Body of pancreas (tissue), 4 donors: ENCODE data around the gene MOCS1. TPM values are rescaled to one million over a fixed set of nuclear protein-coding genes. Genes with fewer than 3 reads are reported as not detected.

Experiments
- ATAC-seq: fragments of 150-250 bp; one replicate; pipeline ENCODE4 v1.9.1; 2016
- DNase-seq, 4 donors: peaks; one replicate each; pipeline ENCODE4 v3.0.0-alpha.2; 2019
- H3K27ac ChIP-seq, 4 donors: fragments of 200-600 bp; sonication (generic); 1 replicate in 3 of 4; 2 replicates in 1 of 4; pipeline versions ENCODE4 v1.5.1 to v1.6.1; 2016 to 2019; ENCODE audit warnings: mild to moderate bottlenecking in 1 of 4, mixed read lengths in 1 of 4, moderate library complexity in 1 of 4
- H3K27me3 ChIP-seq, 2 donors: fragments of 200-600 bp; sonication (generic); one replicate each; pipeline ENCODE4 v1.6.0; 2016; ENCODE audit warnings: mild to moderate bottlenecking in 1 of 2
- H3K36me3 ChIP-seq, 2 donors: fragments of 200-600 bp; sonication (generic); replicated peaks in 1 of 2; 2 replicates each; pipeline ENCODE4 v1.5.1; 2016; ENCODE audit warnings: low read depth in 2 of 2; ENCODE audit not compliant: insufficient read depth in 1 of 2
- H3K4me1 ChIP-seq: fragments of 200-600 bp; sonication (generic); one replicate; pipeline ENCODE4 v1.6.0; 2016
- H3K4me3 ChIP-seq, 2 donors: fragments of 200-600 bp; sonication (generic); 1 replicate in 1 of 2; 2 replicates in 1 of 2; pipeline ENCODE4 v1.5.1; 2016 to 2019
- H3K9me3 ChIP-seq, 3 donors: fragments of 200-600 bp; sonication (generic); 1 replicate in 2 of 3; 2 replicates in 1 of 3; pipeline ENCODE4 v1.5.1; 2016
- POLR2A ChIP-seq, 3 donors: fragments of 450-650 bp; IDR thresholded peaks; one replicate each; pipeline ENCODE4 v1.6.1; 2016; ENCODE audit warnings: antibody characterized with exemption in 3 of 3, mild to moderate bottlenecking in 2 of 3
- WGBS, 2 donors: methylation state at CpG; one replicate each; pipeline ENCODE4 v1.1.5; 2017; 5-methylcytosine and 5-hydroxymethylcytosine counted together
- intact Hi-C: fragments of 100-400 bp; cut with DNase I; formaldehyde crosslinking; loops from one replicate; pipeline ENCODE4 v1.15.1; 2023
- total RNA-seq, 2 donors: library from RNA; depleted of rRNA; stranded (reverse); fragments of >200 nt; gene quantifications; one replicate each; pipeline ENCODE4 v1.1.0, GENCODE V29; 2016
- TF ChIP-seq, protein P1 (sequence below), 7 experiments: fragments of 450-650 bp in 4 of 7; fragments of 200-600 bp in 3 of 7; sonication (generic) in 3 of 7; IDR thresholded peaks; one replicate each; pipeline ENCODE4 v1.5.1; 2016 to 2019; ENCODE audit warnings: antibody characterized with exemption in 7 of 7

The MOCS1 gene
- total RNA-seq, 2 donors from 2014 or later, result 15.0 to 21.1 TPM

- no peak for DNase-seq
- H3K4me3 ChIP-seq, result no peak overlapping the region
- peaks cover under 1% of the 10 kb centered on the region for H3K4me1 ChIP-seq
- WGBS, 2 donors, result 92 to 93% methylated on average over 4 of the region's 4 CpGs
- TF ChIP-seq POLR2A (IDR thresholded peaks at IDR 0.05), result no peak
- TF ChIP-seq, protein P1, sequence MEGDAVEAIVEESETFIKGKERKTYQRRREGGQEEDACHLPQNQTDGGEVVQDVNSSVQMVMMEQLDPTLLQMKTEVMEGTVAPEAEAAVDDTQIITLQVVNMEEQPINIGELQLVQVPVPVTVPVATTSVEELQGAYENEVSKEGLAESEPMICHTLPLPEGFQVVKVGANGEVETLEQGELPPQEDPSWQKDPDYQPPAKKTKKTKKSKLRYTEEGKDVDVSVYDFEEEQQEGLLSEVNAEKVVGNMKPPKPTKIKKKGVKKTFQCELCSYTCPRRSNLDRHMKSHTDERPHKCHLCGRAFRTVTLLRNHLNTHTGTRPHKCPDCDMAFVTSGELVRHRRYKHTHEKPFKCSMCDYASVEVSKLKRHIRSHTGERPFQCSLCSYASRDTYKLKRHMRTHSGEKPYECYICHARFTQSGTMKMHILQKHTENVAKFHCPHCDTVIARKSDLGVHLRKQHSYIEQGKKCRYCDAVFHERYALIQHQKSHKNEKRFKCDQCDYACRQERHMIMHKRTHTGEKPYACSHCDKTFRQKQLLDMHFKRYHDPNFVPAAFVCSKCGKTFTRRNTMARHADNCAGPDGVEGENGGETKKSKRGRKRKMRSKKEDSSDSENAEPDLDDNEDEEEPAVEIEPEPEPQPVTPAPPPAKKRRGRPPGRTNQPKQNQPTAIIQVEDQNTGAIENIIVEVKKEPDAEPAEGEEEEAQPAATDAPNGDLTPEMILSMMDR (IDR thresholded peaks at IDR 0.05), result no peak
- H3K36me3 ChIP-seq, result peaks cover 0 to 8% of the 10 kb centered on the region in 2 donors
- no peaks in the 10 kb centered on the region for H3K9me3 ChIP-seq
- intact Hi-C loops, result no loop called here
- no peak overlapping the region for H3K27ac ChIP-seq
- ATAC-seq, result no peak
- no peaks in the 10 kb centered on the region for H3K27me3 ChIP-seq
Observed at GRCh38 chr6:39912446-39912845, 21.8 kb downstream of the MOCS1 start.

GRCh38 chr6:39911513-39912125, 22.6 kb downstream of the MOCS1 start:
- TF ChIP-seq, protein P1 (IDR thresholded peaks at IDR 0.05), result no peak
- TF ChIP-seq POLR2A (IDR thresholded peaks at IDR 0.05), result no peak
- ATAC-seq, result no peak
- intact Hi-C loops, result no loop called here
- Histone ChIP-seq H3K4me3 (no peak overlapping the region), H3K27ac (no peak overlapping the region), H3K9me3 (no peaks in the 10 kb centered on the region), H3K27me3 (no peaks in the 10 kb centered on the region), H3K4me1 (no peaks in the 10 kb centered on the region), H3K36me3 (peaks cover 0 to 8% of the 10 kb centered on the region in 2 donors)
- WGBS, 2 donors, result 92 to 94% methylated on average over 7 to 10 of the region's 10 CpGs
- no peak for DNase-seq

DNA sequence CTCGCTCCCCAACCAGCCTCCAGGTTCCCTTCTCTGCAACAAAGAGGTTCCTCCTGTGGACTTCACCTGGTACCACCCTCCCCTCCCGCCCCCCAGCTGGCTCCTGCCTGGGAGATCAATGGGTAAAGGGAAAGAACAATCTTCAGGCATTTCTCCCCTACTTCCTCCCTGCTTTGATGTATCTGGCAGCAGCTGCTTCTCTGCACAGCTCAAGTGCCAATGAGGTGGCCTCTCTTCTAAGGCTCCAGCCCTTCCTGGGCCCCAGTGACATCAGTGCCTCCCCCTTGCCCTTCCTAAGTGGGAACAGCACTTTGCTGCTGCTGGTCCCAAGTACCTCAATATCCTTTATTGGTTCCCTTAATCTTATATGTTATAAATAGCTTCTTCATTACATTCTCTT, 23.5 kb downstream of the MOCS1 start:
- DNase-seq, result no peak
- TF ChIP-seq POLR2A (IDR thresholded peaks at IDR 0.05), result no peak
- TF ChIP-seq, protein P1 (IDR thresholded peaks at IDR 0.05), result no peak
- Histone ChIP-seq H3K9me3 (no peaks in the 10 kb centered on the region), H3K36me3 (peaks cover 0 to 8% of the 10 kb centered on the region in 2 donors), H3K4me3 (no peak overlapping the region), H3K4me1 (no peaks in the 10 kb centered on the region), H3K27ac (no peak overlapping the region), H3K27me3 (no peaks in the 10 kb centered on the region)
- intact Hi-C loops, result no loop called here
- no peak for ATAC-seq
- 88 to 90% methylated on average over 2 of the region's 2 CpGs for WGBS, 2 donors

DNA sequence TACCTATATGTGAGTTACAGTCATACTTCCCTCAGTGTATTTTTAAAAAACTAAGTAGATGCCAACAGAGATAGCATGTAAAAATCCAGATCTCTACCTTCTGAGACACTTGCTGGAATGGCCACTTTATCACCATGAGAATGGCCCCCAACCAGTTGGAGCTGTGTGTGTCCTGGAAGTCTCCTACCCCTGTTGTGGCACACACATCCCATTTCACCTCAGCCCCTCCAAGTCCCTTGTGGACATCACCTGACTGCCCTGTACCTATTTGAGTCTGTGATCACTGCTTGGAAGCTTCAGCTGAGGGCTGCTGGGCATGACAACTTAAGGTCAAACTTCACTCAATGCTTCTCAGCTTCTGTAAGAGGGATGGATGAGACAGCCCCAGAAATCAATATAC, 24.1 kb downstream of the MOCS1 start:
- no peaks in the 10 kb centered on the region for H3K4me1 ChIP-seq
- TF ChIP-seq POLR2A (IDR thresholded peaks at IDR 0.05), result no peak
- TF ChIP-seq, protein P1 (IDR thresholded peaks at IDR 0.05), result no peak
- intact Hi-C loops, result no loop called here
- H3K27ac ChIP-seq, result no peak overlapping the region
- no peak for DNase-seq
- no peaks in the 10 kb centered on the region for H3K27me3 ChIP-seq
- H3K36me3 ChIP-seq, result peaks cover 0 to 8% of the 10 kb centered on the region in 2 donors
- no peak overlapping the region for H3K4me3 ChIP-seq
- H3K9me3 ChIP-seq, result no peaks in the 10 kb centered on the region
- no peak for ATAC-seq

DNA sequence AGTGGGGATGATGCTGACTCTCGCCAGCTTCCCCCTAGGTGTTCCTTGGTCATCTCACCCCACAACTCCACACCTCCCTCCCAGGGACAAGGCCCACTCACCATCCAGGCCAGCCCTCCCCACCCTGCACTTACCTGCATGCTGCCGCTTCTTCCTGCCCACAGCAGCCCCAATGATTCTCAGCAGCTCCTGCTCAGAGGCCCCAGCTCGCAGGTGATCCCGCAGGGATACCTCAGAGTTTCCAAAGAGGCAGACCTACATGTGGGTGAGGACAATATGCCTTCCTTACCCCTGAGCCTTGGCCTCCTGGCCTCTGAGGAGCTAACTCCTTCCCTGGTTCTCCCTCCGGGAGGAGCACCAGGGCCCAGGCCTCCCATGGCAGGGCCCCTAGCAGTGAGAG, 24.6 kb downstream of the MOCS1 start:
- no peak for ATAC-seq
- TF ChIP-seq POLR2A (IDR thresholded peaks at IDR 0.05), result no peak
- TF ChIP-seq, protein P1 (IDR thresholded peaks at IDR 0.05), result no peak
- DNase-seq, result no peak
- H3K27ac ChIP-seq, result no peak overlapping the region
- intact Hi-C loops, result no loop called here
- H3K36me3 ChIP-seq, result peaks cover 0 to 7% of the 10 kb centered on the region in 2 donors
- H3K27me3 ChIP-seq, result no peaks in the 10 kb centered on the region
- H3K4me1 ChIP-seq, result no peaks in the 10 kb centered on the region
- WGBS, 2 donors, result 90 to 97% methylated on average over 5 of the region's 5 CpGs
- H3K9me3 ChIP-seq, result no peaks in the 10 kb centered on the region
- no peak overlapping the region for H3K4me3 ChIP-seq
